Heart right ventricle (tissue), 16 donors: ENCODE results near the gene ZDHHC1. TPM values are rescaled to one million over a fixed set of nuclear protein-coding genes. Genes with fewer than 3 reads are reported as not detected.

ENCODE experiments used
- ATAC-seq, 8 donors: fragments of 200-7000 bp; cut with Tn5 transposase; one replicate each; pipeline ENCODE4 v1.9.1; 2020; ENCODE audit warnings: mild to moderate bottlenecking in 8 of 8, moderate library complexity in 8 of 8, moderate number of reproducible peaks in 1 of 8
- DNase-seq, 2 donors: peaks; one replicate each; pipeline ENCODE4 v3.0.0-alpha.2; 2020
- H3K27ac ChIP-seq, 10 donors: fragments of 200-600 bp; sonication (generic) in 2 of 10; one replicate each; pipeline versions ENCODE4 v1.5.0 to v1.8.0; 2020 to 2022; ENCODE audit warnings: mild to moderate bottlenecking in 3 of 10
- H3K27me3 ChIP-seq, 7 donors: fragments of 200-600 bp; one replicate each; pipeline ENCODE4 v1.8.0; 2021 to 2022; ENCODE audit warnings: mild to moderate bottlenecking in 2 of 7
- H3K36me3 ChIP-seq, 9 donors: fragments of 200-600 bp; sonication (generic) in 1 of 9; one replicate each; pipeline versions ENCODE4 v1.5.0 to v1.8.0; 2020 to 2022; ENCODE audit warnings: mild to moderate bottlenecking in 2 of 9
- H3K4me1 ChIP-seq, 9 donors: fragments of 200-600 bp; sonication (generic) in 1 of 9; one replicate each; pipeline versions ENCODE4 v1.5.0 to v1.8.0; 2020 to 2022; ENCODE audit warnings: mild to moderate bottlenecking in 4 of 9
- H3K4me3 ChIP-seq, 10 donors: fragments of 200-600 bp; sonication (generic) in 2 of 10; one replicate each; pipeline versions ENCODE4 v1.5.0 to v1.8.0; 2020 to 2022; ENCODE audit warnings: mild to moderate bottlenecking in 7 of 10, moderate library complexity in 2 of 10
- H3K9me3 ChIP-seq, 11 donors: fragments of 200-600 bp in 10 of 11; sonication (generic) in 2 of 11; one replicate each; pipeline versions ENCODE4 v1.5.0 to v1.8.0; 2013 to 2022; ENCODE audit warnings: mild to moderate bottlenecking in 2 of 11, control low read depth in 1 of 11, moderate library complexity in 1 of 11
- CTCF ChIP-seq, 9 donors: fragments of 200-600 bp; sonication (generic) in 2 of 9; IDR thresholded peaks; one replicate each; pipeline versions ENCODE4 v1.5.0 to v1.8.0; 2021 to 2022; ENCODE audit warnings: antibody characterized with exemption in 9 of 9, mild to moderate bottlenecking in 5 of 9, moderate library complexity in 1 of 9
- WGBS, 2 donors: extraction: QIAGEN DNeasy Blood & Tissue Kit; methylation state at CpG; one replicate each; pipeline ENCODE4 v1.1.7; 2013; ENCODE audit warnings: inconsistent platforms in 1 of 2; 5-methylcytosine and 5-hydroxymethylcytosine counted together
- intact Hi-C, 10 donors: fragments of 100-400 bp; cut with DNase I; formaldehyde crosslinking; loops; one replicate each; pipeline versions ENCODE4 v1.11.1 to v1.14.2; 2022
- polyA plus RNA-seq, 2 donors: library from polyadenylated mRNA; stranded (reverse); fragments of 200-250 nt; gene quantifications; one replicate each; pipeline ENCODE4 v1.2.3, GENCODE V29; 2013
- total RNA-seq, 10 donors: library from RNA; stranded (reverse); fragmentation: NEBNext Ultra II Directional in 3 of 10; extraction: Animal tissue kit (Norgen Biotek cat#: 25700) in 3 of 10; gene quantifications; one replicate each; pipeline versions ENCODE4 v1.2.1 to v1.2.4, GENCODE V29; 2021 to 2023
- donor health status: Arrhythmogenic right ventricular cardiomyopathy.
- donor health status: ischemic (EF 13 %, LVEDD 7.1; RV severe dilation, severe dysfunction).
- donor health status: healthy with polysubstance abuse.
- donor health status: DM: no; HTN: yes; CAD: no.
- donor health status: DM: no; HTN: no; CAD: no.
- donor health status: ischemic (EF 25% LVEDD 6.9; RV normal size, moderate dysfunction).
- donor health status: ischemic (EF 25% LVEDD 5.7; RV mildly dilated, moderate dysfunction).
- donor health status: healthy.
- donor health status: DM: yes; HTN: yes; CAD: no.
- donor health status: Ischemic cardiomyopathy.
- donor health status: ischemic (EF 35%, LVEDD 5.7; RV mildly dilated, moderate dysfunction).
- donor health status: nonischemic (EF 11% LVEDD 7.7; RV severe dilation, severe dysfunction).
- donor health status: DM: yes; HTN: yes; CAD: no.
- donor health status: PGD.
- donor health status: ischemic (EF 29% LVEDD 5.4; RV normal size, mild dysfunction).
- donor health status: nonischemic (EF 23%, LVEDD 6.1; RV moderate dilation, normal function).

ZDHHC1 gene
- total and polyA plus RNA-seq, 12 donors, result 3.2 to 6.3 (median 4.1) TPM

DNA sequence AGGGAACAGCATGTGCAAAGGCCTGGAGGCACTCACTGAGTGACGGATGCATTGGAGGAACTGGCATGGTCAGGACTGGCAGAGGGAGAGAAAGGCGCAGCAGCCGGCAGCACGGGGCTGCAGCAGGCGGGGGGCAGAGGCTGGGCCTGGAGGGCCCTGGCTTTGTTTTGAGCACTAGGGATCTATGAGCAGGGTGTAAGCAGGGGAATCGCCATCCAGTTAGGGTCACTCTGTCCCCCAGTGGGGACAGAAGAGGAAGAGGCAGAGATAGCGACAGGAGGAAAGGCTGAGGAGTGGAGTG is 28.8 kb upstream of the ZDHHC1 start:
- DNase-seq (no peak), ATAC-seq (no peak)
- H3K9me3 ChIP-seq, result no peaks in the 10 kb centered on the region
- no peaks in the 10 kb centered on the region for H3K27me3 ChIP-seq
- H3K4me3 ChIP-seq, result no peak overlapping the region
- H3K4me1 ChIP-seq, result peaks cover 53 to 98% (median 89%) of the 10 kb centered on the region in 9 donors
- H3K36me3 ChIP-seq, result peaks cover 0 to 76% (median 0%) of the 10 kb centered on the region in 9 donors
- WGBS, 2 donors, result 81 to 84% methylated on average over 7 of the region's 7 CpGs
- peak overlapping the region in 7 of 10 donors; percentile 40 to 62 (median 45) for H3K27ac ChIP-seq
- intact Hi-C loops, result no loop called here
- no peak for TF ChIP-seq CTCF (IDR thresholded peaks at IDR 0.05)

GRCh38 chr16:67444259-67445125 is 28.2 kb upstream of the ZDHHC1 start:
- WGBS, 2 donors, result 88 to 89% methylated on average over 22 of the region's 22 CpGs
- Histone ChIP-seq H3K4me1 (peaks cover 47 to 92% (median 83%) of the 10 kb centered on the region in 9 donors), H3K27me3 (no peaks in the 10 kb centered on the region), H3K9me3 (no peaks in the 10 kb centered on the region), H3K4me3 (no peak overlapping the region), H3K36me3 (peaks cover 0 to 76% (median 1%) of the 10 kb centered on the region in 9 donors), H3K27ac (peak overlapping the region in 7 of 10 donors; percentile 20 to 67 (median 50))
- DNase-seq (no peak), ATAC-seq (no peak)
- no peak for TF ChIP-seq CTCF (IDR thresholded peaks at IDR 0.05)
- intact Hi-C loops, result no loop called here

- Histone ChIP-seq H3K4me3 (peak overlapping the region in 2 of 10 donors; percentile 5 to 22), H3K4me1 (peaks cover 39 to 80% (median 71%) of the 10 kb centered on the region in 9 donors), H3K36me3 (peaks cover 0 to 76% (median 13%) of the 10 kb centered on the region in 9 donors), H3K9me3 (no peaks in the 10 kb centered on the region), H3K27me3 (no peaks in the 10 kb centered on the region), H3K27ac (peak overlapping the region in 8 of 10 donors; percentile 20 to 67 (median 42))
- TF ChIP-seq CTCF (IDR thresholded peaks at IDR 0.05), result no peak
- peak in 7 of 8 donors; percentile 17 to 67 (median 34) for ATAC-seq
- intact Hi-C loops, result no loop called here
- DNase-seq, result peak in 1 of 2 donors; percentile 50
- 79 to 81% methylated on average over 6 of the region's 6 CpGs for WGBS, 2 donors
Measured at GRCh38 chr16:67443265-67443664, 27.0 kb upstream of the ZDHHC1 start.

DNA sequence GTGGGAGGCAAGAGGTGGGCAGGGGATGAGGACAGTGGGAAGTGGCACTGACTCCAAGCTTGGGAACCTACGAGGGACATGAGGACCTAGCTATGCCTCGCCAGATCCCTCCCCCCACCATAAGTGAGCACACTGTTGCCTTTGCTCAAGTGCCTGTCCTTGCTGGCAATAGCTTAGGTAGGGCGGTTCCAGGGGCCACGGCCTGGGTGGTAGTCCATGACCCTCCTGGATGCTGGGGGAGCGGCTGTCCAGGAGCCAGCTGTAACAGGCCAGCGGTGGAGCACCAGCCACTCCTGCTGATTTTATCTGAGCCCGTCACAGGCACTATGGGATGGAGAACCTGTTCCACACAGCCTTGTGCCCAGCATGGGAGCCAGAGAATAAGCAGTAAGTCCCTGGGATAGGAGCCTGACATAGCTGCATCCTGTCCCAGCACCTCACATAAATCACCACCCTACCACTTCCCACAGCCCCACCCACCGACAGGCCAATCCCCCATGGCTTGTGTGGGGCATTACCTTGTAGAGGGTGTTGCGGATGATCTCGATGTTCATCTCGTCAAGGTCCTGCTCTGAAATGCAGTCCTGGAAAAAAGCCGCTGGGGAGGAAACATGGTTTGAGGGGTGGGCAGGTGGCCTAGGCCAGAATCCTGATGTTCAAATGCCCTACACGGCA is 26.4 kb upstream of the ZDHHC1 start:
- Histone ChIP-seq H3K27me3 (no peaks in the 10 kb centered on the region), H3K27ac (peak overlapping the region in 5 of 10 donors; percentile 5 to 67 (median 52)), H3K36me3 (peaks cover 0 to 76% (median 13%) of the 10 kb centered on the region in 9 donors), H3K9me3 (no peaks in the 10 kb centered on the region), H3K4me3 (peak overlapping the region in 2 of 10 donors; percentile 5 to 22), H3K4me1 (peaks cover 39 to 74% (median 67%) of the 10 kb centered on the region in 9 donors)
- ATAC-seq (no peak), DNase-seq (no peak)
- intact Hi-C loops, result no loop called here
- TF ChIP-seq CTCF (IDR thresholded peaks at IDR 0.05), result no peak
- WGBS, 2 donors, result 83 to 89% methylated on average over 13 of the region's 13 CpGs
